IPS DF 6.9 (cell line): Measurements from ENCODE around the gene FMO2.

Experiments
- DNase-seq: peaks from one replicate; pipeline ENCODE4 v3.0.0-alpha.2; 2013; ENCODE audit warnings: low read depth, low spot score
- H3K27ac ChIP-seq: one replicate; pipeline ENCODE4 v1.5.1; 2013; ENCODE audit warnings: low read length, control low read depth
- H3K27me3 ChIP-seq: 2 replicates; pipeline ENCODE4 v1.6.1; 2013; ENCODE audit warnings: mild to moderate bottlenecking, low read length; ENCODE audit not compliant: control insufficient read depth, insufficient read depth
- H3K36me3 ChIP-seq: 2 replicates; pipeline ENCODE4 v1.6.1; 2013; ENCODE audit warnings: low read length; ENCODE audit not compliant: control insufficient read depth, insufficient read depth
- H3K4me1 ChIP-seq: 2 replicates; pipeline ENCODE4 v1.6.1; 2013; ENCODE audit warnings: low read length; ENCODE audit not compliant: control insufficient read depth, insufficient read depth
- H3K4me3 ChIP-seq: 2 replicates; pipeline ENCODE4 v1.5.1; 2013; ENCODE audit warnings: mild to moderate bottlenecking, low read length
- H3K9me3 ChIP-seq: 2 replicates; pipeline ENCODE4 v1.6.1; 2013; ENCODE audit warnings: low read length, inconsistent platforms; ENCODE audit not compliant: control insufficient read depth, insufficient read depth
- WGBS: extraction: QIAGEN DNeasy Blood & Tissue Kit; methylation state at CpG from one replicate; pipeline ENCODE4 v1.1.7; 2013; ENCODE audit warnings: mixed read lengths, missing lambda C conversion rate; ENCODE audit not compliant: insufficient read length, insufficient coverage; 5-methylcytosine and 5-hydroxymethylcytosine counted together

FMO2 gene

GRCh38 chr1:171185091-171185490, at the start of gene FMO2:
Gene FMO2, plus strand, starts transcription at chr1:171185300. Its CDS starts 414 bp downstream, at chr1:171185714.
- H3K4me3 ChIP-seq = no peak within 1 kb of the TSS
- no CpG with 5 or more reads among the region's 6 CpGs for WGBS
- H3K27me3 ChIP-seq = no peaks in the 10 kb centered on the region
- H3K27ac ChIP-seq = no peak within 1 kb of the TSS
- DNase-seq = no peak
- H3K4me1 ChIP-seq = no peaks in the 10 kb centered on the region
- H3K36me3 ChIP-seq = no peaks in the 10 kb centered on the region
- no peaks in the 10 kb centered on the region for H3K9me3 ChIP-seq

- H3K9me3 ChIP-seq = no peaks in the 10 kb centered on the region
- DNase-seq = no peak
- no CpG with 5 or more reads among the region's 2 CpGs for WGBS
- H3K27ac ChIP-seq = no peak overlapping the region
- H3K27me3 ChIP-seq = no peaks in the 10 kb centered on the region
- H3K4me3 ChIP-seq = no peak overlapping the region
- H3K36me3 ChIP-seq = no peaks in the 10 kb centered on the region
- H3K4me1 ChIP-seq = 0 out of 2 replicates have a peak, but pooled peaks cover 3% of the 10 kb centered on the region
These were observed 47.5 kb upstream of the FMO2 start for GRCh38 chr1:171137580-171137979.

- Histone ChIP-seq H3K36me3 (no peaks in the 10 kb centered on the region), H3K4me1 (0 out of 2 replicates have a peak, but pooled peaks cover 3% of the 10 kb centered on the region), H3K9me3 (no peaks in the 10 kb centered on the region), H3K4me3 (no peak overlapping the region), H3K27me3 (no peaks in the 10 kb centered on the region), H3K27ac (no peak overlapping the region)
- no peak for DNase-seq
- no CpG with 5 or more reads among the region's 2 CpGs for WGBS
These were observed 46.1 kb upstream of the FMO2 start for GRCh38 chr1:171138980-171139379.

- no peaks in the 10 kb centered on the region for H3K9me3 ChIP-seq
- DNase-seq = no peak
- WGBS = no CpG with 5 or more reads among the region's 4 CpGs
- 0 out of 2 replicates have a peak, but pooled peaks cover 3% of the 10 kb centered on the region for H3K4me1 ChIP-seq
- no peaks in the 10 kb centered on the region for H3K36me3 ChIP-seq
- H3K27ac ChIP-seq = no peak overlapping the region
- H3K4me3 ChIP-seq = no peak overlapping the region
- H3K27me3 ChIP-seq = no peaks in the 10 kb centered on the region
These were observed 45.2 kb upstream of the FMO2 start for GRCh38 chr1:171139890-171140289.

- no peak for DNase-seq
- H3K27me3 ChIP-seq = no peaks in the 10 kb centered on the region
- H3K36me3 ChIP-seq = no peaks in the 10 kb centered on the region
- no peak overlapping the region for H3K27ac ChIP-seq
- no peaks in the 10 kb centered on the region for H3K9me3 ChIP-seq
- no peak overlapping the region for H3K4me3 ChIP-seq
- 0 out of 2 replicates have a peak, but pooled peaks cover 3% of the 10 kb centered on the region for H3K4me1 ChIP-seq
- WGBS = no CpG with 5 or more reads among the region's 5 CpGs
These were observed 44.7 kb upstream of the FMO2 start for GRCh38 chr1:171140401-171140800.

GRCh38 chr1:171140956-171141687, 44.0 kb upstream of the FMO2 start:
- Histone ChIP-seq H3K4me3 (no peak overlapping the region), H3K36me3 (no peaks in the 10 kb centered on the region), H3K27ac (no peak overlapping the region), H3K27me3 (no peaks in the 10 kb centered on the region), H3K9me3 (no peaks in the 10 kb centered on the region), H3K4me1 (0 out of 2 replicates have a peak, but pooled peaks cover 3% of the 10 kb centered on the region)
- no peak for DNase-seq
- no CpG with 5 or more reads among the region's 4 CpGs for WGBS

GRCh38 chr1:171141688-171142415, 43.2 kb upstream of the FMO2 start:
- Histone ChIP-seq H3K9me3 (no peaks in the 10 kb centered on the region), H3K4me1 (0 out of 2 replicates have a peak, but pooled peaks cover 3% of the 10 kb centered on the region), H3K36me3 (no peaks in the 10 kb centered on the region), H3K4me3 (no peak overlapping the region), H3K27me3 (no peaks in the 10 kb centered on the region), H3K27ac (no peak overlapping the region)
- no CpG with 5 or more reads among the region's 6 CpGs for WGBS
- no peak for DNase-seq

GRCh38 chr1:171142416-171143385, 42.4 kb upstream of the FMO2 start:
- no peak overlapping the region for H3K27ac ChIP-seq
- no peaks in the 10 kb centered on the region for H3K9me3 ChIP-seq
- no peaks in the 10 kb centered on the region for H3K27me3 ChIP-seq
- no peaks in the 10 kb centered on the region for H3K36me3 ChIP-seq
- no peak for DNase-seq
- H3K4me3 ChIP-seq = no peak overlapping the region
- H3K4me1 ChIP-seq = 0 out of 2 replicates have a peak, but pooled peaks cover 3% of the 10 kb centered on the region
- no CpG with 5 or more reads among the region's 8 CpGs for WGBS

- Histone ChIP-seq H3K9me3 (no peaks in the 10 kb centered on the region), H3K27ac (no peak overlapping the region), H3K4me1 (no peaks in the 10 kb centered on the region), H3K4me3 (no peak overlapping the region), H3K36me3 (no peaks in the 10 kb centered on the region), H3K27me3 (no peaks in the 10 kb centered on the region)
- no CpG with 5 or more reads among the region's 1 CpG for WGBS
- no peak for DNase-seq
These were observed 34.9 kb upstream of the FMO2 start for GRCh38 chr1:171150156-171150555.

- Histone ChIP-seq H3K4me3 (no peak overlapping the region), H3K4me1 (no peaks in the 10 kb centered on the region), H3K27me3 (no peaks in the 10 kb centered on the region), H3K36me3 (no peaks in the 10 kb centered on the region), H3K27ac (no peak overlapping the region), H3K9me3 (no peaks in the 10 kb centered on the region)
- no CpG with 5 or more reads among the region's 2 CpGs for WGBS
- no peak for DNase-seq
These were observed 32.6 kb upstream of the FMO2 start for GRCh38 chr1:171152549-171152948.
